GM04503 (cell line): ENCODE data around the gene KPTN.

Experiments
- DNase-seq: peaks from one replicate; pipeline ENCODE4 v3.0.0-alpha.2; 2012; ENCODE audit warnings: low read depth

KPTN gene

GRCh38 chr19:47509170-47509847 is 25.3 kb upstream of the KPTN start:
- no peak for DNase-seq

GRCh38 chr19:47508721-47509120 is 24.7 kb upstream of the KPTN start:
- no peak for DNase-seq

- DNase-seq = no peak
Measured at GRCh38 chr19:47507924-47508553, 24.0 kb upstream of the KPTN start.

- DNase-seq = no peak
Measured at GRCh38 chr19:47507012-47507411, 23.0 kb upstream of the KPTN start.

GRCh38 chr19:47506459-47506858 is 22.4 kb upstream of the KPTN start:
- no peak for DNase-seq

GRCh38 chr19:47505506-47505905 is 21.5 kb upstream of the KPTN start:
- DNase-seq = no peak

- DNase-seq = no peak
Measured at GRCh38 chr19:47503826-47504150, 19.8 kb upstream of the KPTN start.

GRCh38 chr19:47503130-47503825 is 19.3 kb upstream of the KPTN start:
- DNase-seq = no peak

- DNase-seq = no peak
Measured at GRCh38 chr19:47499863-47500830, 16.1 kb upstream of the KPTN start.

- DNase-seq = no peak
Measured at GRCh38 chr19:47499371-47499770, 15.4 kb upstream of the KPTN start.

- DNase-seq = no peak
Measured at GRCh38 chr19:47498561-47498960, 14.5 kb upstream of the KPTN start.

GRCh38 chr19:47497821-47498520 is 14.0 kb upstream of the KPTN start:
- no peak for DNase-seq

GRCh38 chr19:47497050-47497766 is 13.2 kb upstream of the KPTN start:
- no peak for DNase-seq

GRCh38 chr19:47495478-47496372 is 11.7 kb upstream of the KPTN start:
- no peak for DNase-seq

GRCh38 chr19:47494729-47495128 is 10.7 kb upstream of the KPTN start:
- no peak for DNase-seq

- no peak for DNase-seq
Measured at GRCh38 chr19:47494211-47494547, 10.2 kb upstream of the KPTN start.

GRCh38 chr19:47493378-47494210 is 9.6 kb upstream of the KPTN start:
- no peak for DNase-seq

- no peak for DNase-seq
Measured at GRCh38 chr19:47492571-47493377, 8.8 kb upstream of the KPTN start.
